Liver (tissue), 9 donors: Measurements from ENCODE around the gene TTC36. TPM values are rescaled to one million over a fixed set of nuclear protein-coding genes. Genes with fewer than 3 reads are reported as not detected.

Experiments
- DNase-seq: peaks from one replicate; pipeline ENCODE4 v3.0.0-alpha.2; 2017; ENCODE audit warnings: low spot score
- H3K27ac ChIP-seq, 2 donors: one replicate each; pipeline ENCODE4 v1.7.0; 2013; ENCODE audit warnings: inconsistent platforms in 2 of 2, low read length in 2 of 2, control low read depth in 1 of 2, low read depth in 1 of 2, mild to moderate bottlenecking in 1 of 2
- H3K27me3 ChIP-seq, 4 donors: one replicate each; pipeline versions ENCODE4 v1.6.1 to v1.7.0; 2013; ENCODE audit warnings: low read length in 3 of 4, inconsistent platforms in 1 of 4, mild to moderate bottlenecking in 1 of 4, moderate library complexity in 1 of 4; ENCODE audit not compliant: control insufficient read depth in 4 of 4, insufficient read depth in 4 of 4
- H3K36me3 ChIP-seq, 4 donors: one replicate each; pipeline versions ENCODE4 v1.6.1 to v1.7.0; 2013; ENCODE audit warnings: low read length in 3 of 4, mild to moderate bottlenecking in 3 of 4, low read depth in 1 of 4, moderate library complexity in 1 of 4; ENCODE audit not compliant: control insufficient read depth in 4 of 4, insufficient read depth in 3 of 4
- H3K4me1 ChIP-seq, 4 donors: one replicate each; pipeline versions ENCODE4 v1.6.1 to v1.7.0; 2013; ENCODE audit warnings: low read length in 3 of 4, mild to moderate bottlenecking in 3 of 4, moderate library complexity in 1 of 4; ENCODE audit not compliant: control insufficient read depth in 4 of 4, insufficient read depth in 4 of 4
- H3K4me3 ChIP-seq, 3 donors: one replicate each; pipeline versions ENCODE4 v1.6.1 to v1.7.0; 2013; ENCODE audit warnings: low read length in 3 of 3, control low read depth in 1 of 3, low read depth in 1 of 3, mild to moderate bottlenecking in 1 of 3
- H3K9ac ChIP-seq, 2 donors: one replicate each; pipeline ENCODE4 v1.7.0; 2013; ENCODE audit warnings: low read length in 2 of 2, mild to moderate bottlenecking in 2 of 2, moderate library complexity in 2 of 2, control low read depth in 1 of 2, low read depth in 1 of 2
- H3K9me3 ChIP-seq, 4 donors: one replicate each; pipeline versions ENCODE4 v1.6.1 to v1.7.0; 2013; ENCODE audit warnings: low read length in 3 of 4; ENCODE audit not compliant: control insufficient read depth in 4 of 4
- ATF3 ChIP-seq: IDR thresholded peaks from 2 replicates; pipeline ENCODE4 v1.6.1; 2016; ENCODE audit warnings: antibody characterized with exemption
- CTCF ChIP-seq: fragments of 150-350 bp; IDR thresholded peaks from 2 replicates; pipeline ENCODE4 v1.5.1; 2017; ENCODE audit warnings: improper control_type of control experiment, low read depth, low read length; ENCODE audit not compliant: missing input control
- EGR1 ChIP-seq, 2 donors: IDR thresholded peaks; 2 replicates each; pipeline ENCODE4 v1.6.1; 2016 to 2018; ENCODE audit warnings: antibody characterized with exemption in 2 of 2, low read depth in 2 of 2
- FOXA1 ChIP-seq: IDR thresholded peaks from 2 replicates; pipeline ENCODE4 v1.6.1; 2016; ENCODE audit warnings: antibody characterized with exemption
- FOXA2 ChIP-seq: IDR thresholded peaks from 2 replicates; pipeline ENCODE4 v1.6.1; 2016; ENCODE audit warnings: antibody characterized with exemption
- HNF4A ChIP-seq, 2 donors: conservative IDR thresholded peaks; 2 replicates each; pipeline ENCODE4 v1.6.1; 2016; ENCODE audit warnings: antibody characterized with exemption in 2 of 2, mild to moderate bottlenecking in 2 of 2
- HNF4G ChIP-seq: IDR thresholded peaks from 2 replicates; pipeline ENCODE4 v1.6.1; 2016; ENCODE audit warnings: antibody characterized with exemption
- JUND ChIP-seq, 2 donors: IDR thresholded peaks; 2 replicates each; pipeline ENCODE4 v1.6.1; 2016; ENCODE audit warnings: antibody characterized with exemption in 2 of 2
- MAX ChIP-seq: IDR thresholded peaks from 2 replicates; pipeline ENCODE4 v1.6.1; 2016; ENCODE audit warnings: antibody characterized with exemption
- NR2F2 ChIP-seq: IDR thresholded peaks from 2 replicates; pipeline ENCODE4 v1.6.1; 2016; ENCODE audit warnings: antibody characterized with exemption
- RAD21 ChIP-seq, 2 donors: IDR thresholded peaks; 2 replicates each; pipeline ENCODE4 v1.6.1; 2016; ENCODE audit warnings: antibody characterized with exemption in 2 of 2, mild to moderate bottlenecking in 2 of 2
- REST ChIP-seq: IDR thresholded peaks from 2 replicates; pipeline ENCODE4 v1.6.1; 2016; ENCODE audit warnings: antibody characterized with exemption, mild to moderate bottlenecking
- RXRA ChIP-seq, 2 donors: IDR thresholded peaks; 2 replicates each; pipeline ENCODE4 v1.6.1; 2017 to 2018; ENCODE audit warnings: antibody characterized with exemption in 2 of 2, mild to moderate bottlenecking in 1 of 2
- SP1 ChIP-seq: IDR thresholded peaks from 2 replicates; pipeline ENCODE4 v1.6.1; 2018; ENCODE audit warnings: antibody characterized with exemption, mild to moderate bottlenecking
- TAF1 ChIP-seq: conservative IDR thresholded peaks from 2 replicates; pipeline ENCODE4 v1.6.1; 2016; ENCODE audit warnings: antibody characterized with exemption, mild to moderate bottlenecking
- YY1 ChIP-seq: IDR thresholded peaks from 2 replicates; pipeline ENCODE4 v1.6.1; 2016; ENCODE audit warnings: antibody characterized with exemption, mild to moderate bottlenecking
- ZBTB33 ChIP-seq: IDR thresholded peaks from 2 replicates; pipeline ENCODE4 v1.6.1; 2016; ENCODE audit warnings: antibody characterized with exemption
- WGBS: extraction: QIAGEN DNeasy Blood & Tissue Kit; methylation state at CpG from one replicate; pipeline ENCODE4 v1.1.7; 2013; 5-methylcytosine and 5-hydroxymethylcytosine counted together
- polyA plus RNA-seq, 2 donors: library from polyadenylated mRNA; stranded (reverse) in 1 of 2; unstranded in 1 of 2; fragments of 200-250 nt in 1 of 2; fragments of >200 nt in 1 of 2; fragmentation: Nextera tagmentation in 1 of 2; extraction: Ambion mirVana in 1 of 2; gene quantifications; one replicate each; pipeline versions ENCODE4 v1.2.1 to v1.2.3, GENCODE V29; 2013 to 2015
- total RNA-seq, 2 donors: library from RNA; depleted of rRNA; stranded (reverse); fragments of >200 nt; gene quantifications; one replicate each; pipeline ENCODE4 v1.2.3, GENCODE V29; 2014
- donor health status: healthy.
- donor health status: healthy.
- donor health status: healthy.
- donor health status: healthy.
- donor health status: healthy.

TTC36 gene
- total and polyA plus RNA-seq, 4 donors, result 2.0 to 66.1 (median 34.8) TPM

- Histone ChIP-seq H3K4me3 (no peak overlapping the region), H3K4me1 (peaks cover 11 to 32% (median 22%) of the 10 kb centered on the region in 4 donors), H3K9ac (no peak overlapping the region), H3K27ac (no peak overlapping the region), H3K9me3 (no peaks in the 10 kb centered on the region), H3K36me3 (peaks cover 0 to 4% (median 2%) of the 10 kb centered on the region in 4 donors), H3K27me3 (no peaks in the 10 kb centered on the region)
- 95% methylated on average over 5 of the region's 5 CpGs for WGBS
- DNase-seq, result no peak
- no peak for TF ChIP-seq FOXA2
- no peak for TF ChIP-seq RXRA (IDR thresholded peaks at IDR 0.05)
- TF ChIP-seq NR2F2, result no peak
- no peak for TF ChIP-seq MAX
- TF ChIP-seq HNF4A (conservative IDR thresholded peaks at IDR 0.05), result no peak
- TF ChIP-seq EGR1 (IDR thresholded peaks at IDR 0.05; ENCODE audit: low read depth in 2 of 2), result no peak
- no peak for TF ChIP-seq HNF4G
- TF ChIP-seq CTCF, result no peak
- TF ChIP-seq ZBTB33, result no peak
- TF ChIP-seq JUND (IDR thresholded peaks at IDR 0.05), result no peak
- no peak for TF ChIP-seq YY1
- no peak for TF ChIP-seq RAD21 (IDR thresholded peaks at IDR 0.05)
- no peak for TF ChIP-seq ATF3
These were observed 9.5 kb downstream of the TTC36 start for GRCh38 chr11:118536726-118537125.

GRCh38 chr11:118537409-118537980 lies 10.2 kb downstream of the TTC36 start:
- H3K4me1 ChIP-seq, result peaks cover 6 to 25% (median 14%) of the 10 kb centered on the region in 4 donors
- no peak overlapping the region for H3K27ac ChIP-seq
- H3K27me3 ChIP-seq, result no peaks in the 10 kb centered on the region
- H3K9ac ChIP-seq, result no peak overlapping the region
- H3K4me3 ChIP-seq, result no peak overlapping the region
- TF ChIP-seq FOXA1, result no peak
- no peak for TF ChIP-seq TAF1
- no peak for TF ChIP-seq MAX
- no peak for TF ChIP-seq YY1
- TF ChIP-seq REST, result no peak
- no peak for TF ChIP-seq EGR1 (IDR thresholded peaks at IDR 0.05; ENCODE audit: low read depth in 2 of 2)
- TF ChIP-seq NR2F2, result no peak
- TF ChIP-seq CTCF, result no peak
- no peak for TF ChIP-seq SP1
- TF ChIP-seq FOXA2, result no peak
- no peak for TF ChIP-seq RAD21 (IDR thresholded peaks at IDR 0.05)
- H3K9me3 ChIP-seq, result no peaks in the 10 kb centered on the region
- DNase-seq, result no peak
- WGBS, result 91% methylated on average over 6 of the region's 6 CpGs
- H3K36me3 ChIP-seq, result peaks cover 0 to 4% (median 2%) of the 10 kb centered on the region in 4 donors
